ENCODE results near the gene KCNJ14. TPM values are rescaled to one million over a fixed set of nuclear protein-coding genes. Genes with fewer than 3 reads are reported as not detected.
A peak's percentile ranks its signal among the peaks of the same experiment; 100 is the strongest.

KCNJ14 gene
- total RNA-seq, 1 donor from 2014 or later = 2.2 TPM

DNA sequence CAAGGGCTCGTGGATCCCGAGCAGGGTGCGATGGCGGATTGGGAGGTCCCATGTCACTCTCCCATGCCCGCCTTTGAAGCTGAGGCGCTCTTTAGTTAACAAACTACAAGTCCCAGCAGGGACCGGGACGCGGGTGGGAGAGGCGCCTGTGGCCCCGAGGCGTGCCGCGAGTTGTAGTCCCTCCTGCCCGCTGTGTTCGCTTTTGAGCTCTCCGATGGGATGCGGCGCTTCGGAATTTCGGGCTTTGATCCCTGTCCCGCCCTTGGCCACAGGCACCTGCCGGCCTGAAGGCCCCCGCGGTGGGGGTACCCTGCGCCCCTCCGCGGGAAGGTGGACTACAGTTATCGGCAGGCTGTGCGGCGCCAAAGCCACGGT is 24.8 kb downstream of the KCNJ14 start:
- peaks cover 31% of the 10 kb centered on the region for H3K36me3 Mint-ChIP-seq (ENCODE audit: low read depth)
- TF ChIP-seq CTCF (IDR thresholded peaks at IDR 0.05) = no peak
- ChIA-PET POLR2A (interaction anchor here (1.1 to 1.3 kb wide), 3 partner anchors 10 to 25 kb away, joined by 4 read pairs; no protein-coding TSS in a partner anchor), CTCF (interaction anchor here (2.4 kb wide), 1 partner anchor 10 kb away, joined by 14 read pairs; no protein-coding TSS in a partner anchor)
- H3K4me1 Mint-ChIP-seq = peaks cover 11% of the 10 kb centered on the region
- H3K9me3 Mint-ChIP-seq = no peaks in the 10 kb centered on the region
- no peak overlapping the region for H3K27ac Mint-ChIP-seq
- intact Hi-C loops (cut with micrococcal nuclease) = loop anchor here (1.0 kb wide), 1 partner anchor 11 kb away; the partner anchor contains the start of gene CYTH2
- ATAC-seq (ENCODE audit: low read depth) (peak; percentile 66), DNase-seq (no peak)
- H3K4me3 Mint-ChIP-seq = peak overlapping the region; percentile 84
- H3K27me3 Mint-ChIP-seq = peaks cover 1% of the 10 kb centered on the region

DNA sequence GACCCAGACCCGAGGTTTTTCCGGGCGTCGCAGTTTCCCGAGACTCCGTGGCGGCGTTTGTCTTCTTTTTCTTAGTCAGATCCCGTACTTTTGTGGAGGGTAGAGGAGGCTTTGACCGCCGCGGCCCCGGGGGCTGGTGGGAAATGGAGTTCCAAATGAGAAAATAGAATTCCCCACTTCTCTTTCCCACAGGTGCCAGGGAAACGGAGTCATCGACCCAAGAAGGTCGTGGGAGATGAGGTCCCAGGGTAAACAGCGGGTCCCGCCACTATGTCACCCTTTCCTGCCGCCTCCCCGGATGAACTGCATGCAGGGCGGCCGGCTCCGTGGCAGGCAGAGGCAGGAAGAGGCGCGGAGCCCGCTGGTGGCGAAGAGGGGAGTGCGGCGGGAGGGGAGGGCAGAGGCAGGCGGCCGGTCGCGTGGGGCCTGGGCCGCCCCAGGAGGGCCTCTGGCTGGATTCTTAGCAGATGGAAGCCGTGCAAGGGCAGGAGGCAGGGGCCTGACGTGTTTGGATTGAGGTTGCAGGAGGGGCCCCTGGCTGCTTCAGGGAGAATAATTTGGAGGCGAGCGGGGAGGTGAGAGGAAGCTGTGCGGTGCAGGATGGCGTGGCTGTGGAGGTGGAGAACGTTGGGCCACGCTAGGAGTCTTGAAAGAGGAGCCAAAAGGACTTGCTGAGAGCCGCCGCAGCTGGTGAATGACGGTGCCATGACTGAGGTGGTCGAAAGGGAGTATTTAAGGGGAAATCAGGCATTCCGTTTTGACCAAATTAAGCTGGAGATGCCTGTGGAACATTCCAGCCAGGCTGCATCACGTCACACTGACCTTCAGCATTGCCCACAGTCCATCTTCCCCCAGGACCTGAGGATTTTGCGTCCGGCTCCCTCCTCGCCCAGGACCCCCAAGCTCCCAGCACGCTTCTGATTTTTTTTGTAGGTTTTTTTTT is 25.5 kb downstream of the KCNJ14 start:
- Mint-ChIP-seq H3K27ac (no peak overlapping the region), H3K27me3 (peaks cover 1% of the 10 kb centered on the region), H3K4me1 (peaks cover 11% of the 10 kb centered on the region), H3K9me3 (no peaks in the 10 kb centered on the region), H3K36me3 (ENCODE audit: low read depth) (peaks cover 24% of the 10 kb centered on the region), H3K4me3 (peak overlapping the region; percentile 84)
- POLR2A ChIA-PET = interaction anchor here (0.6 to 1.2 kb wide), 9 partner anchors 9 to 1106 kb away, joined by 3 to 4 read pairs (median 3); partner anchors contain the start of genes PLA2G4C, RPL18 and SPHK2
- TF ChIP-seq CTCF (IDR thresholded peaks at IDR 0.05) = no peak
- CTCF ChIA-PET = interaction anchor here (0.6 to 2.4 kb wide), 2 partner anchors 9 to 103 kb away, joined by 3 to 14 read pairs; no protein-coding TSS in a partner anchor
- DNase-seq (no peak), ATAC-seq (ENCODE audit: low read depth) (peak; percentile 73)
- intact Hi-C loops (cut with micrococcal nuclease) = loop anchor here (1.0 kb wide), 1 partner anchor 12 kb away; the partner anchor contains the start of gene CYTH2

- POLR2A ChIA-PET = interaction anchor here (0.6 to 1.1 kb wide), 5 partner anchors 8 to 1105 kb away, joined by 3 read pairs; partner anchors contain the start of genes PLA2G4C, RPL18 and SPHK2
- Mint-ChIP-seq H3K9me3 (no peaks in the 10 kb centered on the region), H3K4me3 (no peak overlapping the region), H3K27me3 (peaks cover 1% of the 10 kb centered on the region), H3K36me3 (ENCODE audit: low read depth) (peaks cover 14% of the 10 kb centered on the region), H3K4me1 (peaks cover 11% of the 10 kb centered on the region), H3K27ac (no peak overlapping the region)
- CTCF ChIA-PET = interaction anchor here (0.6 to 2.4 kb wide), 2 partner anchors 8 to 102 kb away, joined by 3 to 14 read pairs; no protein-coding TSS in a partner anchor
- no peak for DNase-seq
- no peak for TF ChIP-seq CTCF (IDR thresholded peaks at IDR 0.05)
- intact Hi-C loops (cut with micrococcal nuclease) = no loop called here
- ATAC-seq (ENCODE audit: low read depth) = no peak
These were observed 26.7 kb downstream of the KCNJ14 start for GRCh38 chr19:48481846-48482639.

- peaks cover 10% of the 10 kb centered on the region for H3K36me3 Mint-ChIP-seq (ENCODE audit: low read depth)
- ChIA-PET POLR2A (no interaction called here), CTCF (no interaction called here)
- ATAC-seq (ENCODE audit: low read depth) (no peak), DNase-seq (no peak)
- H3K4me3 Mint-ChIP-seq = no peak overlapping the region
- peaks cover 11% of the 10 kb centered on the region for H3K4me1 Mint-ChIP-seq
- H3K27me3 Mint-ChIP-seq = peaks cover 4% of the 10 kb centered on the region
- no peak for TF ChIP-seq CTCF (IDR thresholded peaks at IDR 0.05)
- H3K27ac Mint-ChIP-seq = no peak overlapping the region
- intact Hi-C loops (cut with micrococcal nuclease) = no loop called here
- H3K9me3 Mint-ChIP-seq = no peaks in the 10 kb centered on the region
These were observed 27.9 kb downstream of the KCNJ14 start for GRCh38 chr19:48483301-48483700.
